Panc1 (cell line): Measurements from ENCODE around the gene ZNF146. TPM values are rescaled to one million over a fixed set of nuclear protein-coding genes. Genes with fewer than 3 reads are reported as not detected.

ENCODE experiments used
- ATAC-seq: fragments of 200-7000 bp; cut with Tn5 transposase; 2 replicates; pipeline ENCODE4 v1.9.1; 2020; ENCODE audit warnings: mild to moderate bottlenecking, moderate library complexity
- Bru-seq: library from RNA; stranded (reverse); fragments of 400-500 nt; gene quantifications from one replicate; lab custom pipeline; 2021; lab: Mats Ljungman, UMichigan
- BruChase-seq, 2 experiments: library from RNA; stranded (reverse); fragments of 400-500 nt; gene quantifications; one replicate each; lab custom pipeline; 2021; lab: Mats Ljungman, UMichigan
- BruUV-seq: library from RNA; stranded (reverse); fragments of 400-500 nt; replicated peaks from 2 replicates; lab custom pipeline; 2021; lab: Mats Ljungman, UMichigan
- CTCF ChIA-PET: fragments of 300-600 bp; sonication (Branson Sonifier 250); formaldehyde crosslinking; loops from one replicate; lab custom pipeline; 2022; ENCODE audit warnings: antibody characterized with exemption; lab: Charles Lee
- POLR2A ChIA-PET: fragments of 300-600 bp; sonication (Branson Sonifier 250); formaldehyde crosslinking; loops from one replicate; lab custom pipeline; 2022; ENCODE audit warnings: antibody characterized with exemption; lab: Charles Lee
- DNase-seq: peaks from one replicate; pipeline ENCODE4 v3.0.0-alpha.2; 2010; ENCODE audit warnings: low read depth, low spot score
- H3K27ac ChIP-seq: 2 replicates; pipeline ENCODE4 v1.5.1; 2011; ENCODE audit warnings: mild to moderate bottlenecking, low read length, inconsistent platforms
- H3K27me3 ChIP-seq: fragments of 200-500 bp; sonication (Bioruptor generic); 2 replicates; pipeline ENCODE4 v1.6.0; 2014; ENCODE audit warnings: low read length, inconsistent platforms; ENCODE audit not compliant: control insufficient read depth, insufficient read depth
- H3K36me3 ChIP-seq: fragments of 200-500 bp; sonication (Bioruptor generic); 2 replicates; pipeline ENCODE4 v1.5.1; 2014; ENCODE audit warnings: inconsistent platforms, mild to moderate bottlenecking, low read length, moderate library complexity; ENCODE audit not compliant: control insufficient read depth, insufficient read depth
- H3K4me1 ChIP-seq: 2 replicates; pipeline ENCODE4 v1.5.1; 2011; ENCODE audit warnings: inconsistent platforms, mild to moderate bottlenecking, low read length, moderate library complexity; ENCODE audit not compliant: control insufficient read depth, insufficient read depth
- H3K4me3 ChIP-seq, 2 experiments: 2 replicates each; pipeline ENCODE4 v1.5.1; 2011 to 2012; ENCODE audit warnings: low read depth in 2 of 2, low read length in 2 of 2, mild to moderate bottlenecking in 2 of 2, inconsistent platforms in 1 of 2, moderate library complexity in 1 of 2
- H3K9me3 ChIP-seq: fragments of 200-500 bp; sonication (Bioruptor generic); 2 replicates; pipeline ENCODE4 v1.5.1; 2014; ENCODE audit warnings: low read depth, mild to moderate bottlenecking, inconsistent platforms, low read length, moderate library complexity; ENCODE audit not compliant: control insufficient read depth, insufficient read depth
- CTCF ChIP-seq: fragments of 450-650 bp; IDR thresholded peaks from 2 replicates; pipeline ENCODE4 v1.5.1; 2017; ENCODE audit warnings: mild to moderate bottlenecking
- POLR2AphosphoS5 ChIP-seq: IDR thresholded peaks from 2 replicates; pipeline ENCODE4 v1.6.1; 2012; ENCODE audit warnings: mild to moderate bottlenecking, low read depth, low read length, moderate library complexity
- SIN3A ChIP-seq: IDR thresholded peaks from 2 replicates; pipeline ENCODE4 v1.6.1; 2012; ENCODE audit warnings: low read depth, mild to moderate bottlenecking, low read length, moderate library complexity, borderline replicate concordance; ENCODE audit not compliant: insufficient read depth
- TCF7L2 ChIP-seq: IDR thresholded peaks from 2 replicates; pipeline ENCODE4 v1.6.1; 2011; ENCODE audit warnings: mild to moderate bottlenecking, low read depth, low read length, inconsistent platforms
- in situ Hi-C: cut with HindIII; loops from 2 replicates; pipeline ENCODE4 v1.10.0; 2016; ENCODE audit warnings: low sequenced_read_pairs, low pct_unique_long_range_greater_than_20kb
- intact Hi-C: fragments of 100-400 bp; cut with micrococcal nuclease; formaldehyde crosslinking; loops from one replicate; pipeline ENCODE4 v1.10.0; 2022; ENCODE audit not compliant: unreplicated experiment
- long read RNA-seq: library from polyadenylated mRNA; unstranded; transcript quantifications from one replicate; pipeline ENCODE4 v2.0.0, GENCODE V29; 2021; ENCODE audit not compliant: unreplicated experiment
- polyA plus RNA-seq: library from polyadenylated mRNA; unstranded; fragments of >200 nt; gene quantifications from one replicate; pipeline ENCODE4 v1.2.1, GENCODE V29; 2012; ENCODE audit warnings: missing spikeins; ENCODE audit not compliant: insufficient read length
- total RNA-seq: library from RNA; stranded (reverse); gene quantifications from one replicate; pipeline ENCODE4 v1.2.1, GENCODE V29; 2021; ENCODE audit not compliant: unreplicated experiment
- TF ChIP-seq, protein P1 (sequence below), 2 experiments: IDR thresholded peaks; 2 replicates each; pipeline ENCODE4 v1.6.1; 2011 to 2012; ENCODE audit warnings: low read depth in 2 of 2, control low read depth in 1 of 2, low read length in 1 of 2, mild to moderate bottlenecking in 1 of 2, moderate library complexity in 1 of 2; ENCODE audit not compliant: insufficient read depth in 1 of 2

ZNF146 gene
- 121 TPM for total RNA-seq
- polyA plus RNA-seq = 66.3 TPM
- percentile 97 among the genes with signal in this experiment for Bru-seq, nascent RNA
- percentile 99 among the genes with signal in this experiment for BruChase-seq, experiment 1, labeled RNA remaining after a 2-hour chase
- percentile 98 among the genes with signal in this experiment for BruChase-seq, experiment 2, labeled RNA remaining after a 6-hour chase
- long read RNA-seq, transcript ZNF146-205 (3 exons, 533 nt) = minor isoform, 29 of 259 reads
- long read RNA-seq, transcript ZNF146-202 (3 exons, 3,780 nt) = minor isoform, 44 of 259 reads
- long read RNA-seq, transcript ZNF146-201 (4 exons, 3,326 nt) = major isoform, 79 of 259 reads
- long read RNA-seq, partial matches to known transcripts = 45 of 259 reads
- long read RNA-seq, other reads (novel, unspliced or antisense) = 62 of 259 reads

- no peaks in the 10 kb centered on the region for H3K27me3 ChIP-seq
- intact Hi-C loops = no loop called here
- H3K4me1 ChIP-seq = peaks cover 5% of the 10 kb centered on the region; the same call in 1 of the 2 replicates
- POLR2A ChIA-PET = interaction anchor here (0.6 to 2.6 kb wide), 5 partner anchors 10 to 1927 kb away, joined by 3 to 11 read pairs (median 3); no protein-coding TSS in a partner anchor
- no peaks in the 10 kb centered on the region for H3K9me3 ChIP-seq
- TF ChIP-seq POLR2AphosphoS5 (peak; percentile 98), TCF7L2 (no peak), CTCF (no peak), SIN3A (peak; percentile 85)
- ATAC-seq = peak; percentile 98
- peak within 1 kb of the TSS; percentile 99 for H3K27ac ChIP-seq
- H3K36me3 ChIP-seq = peaks cover 3% of the 10 kb centered on the region
- in situ Hi-C loops = no loop called here
- no TSS peak for BruUV-seq
- DNase-seq = peak; percentile 98
- CTCF ChIA-PET = interaction anchor here (0.6 kb wide), 2 partner anchors 21 to 431 kb away, joined by 3 read pairs; no protein-coding TSS in a partner anchor
- peak within 1 kb of the TSS; percentile 83 to 99 for H3K4me3 ChIP-seq
These were observed at the start of gene ZNF146, which contains the start of gene ZNF565 for GRCh38 chr19:36214386-36215275. Gene ZNF146 (plus strand): TSS chr19:36215106. CDS start chr19:36236441, 21,335 bp downstream. Gene ZNF565 (minus strand): TSS chr19:36214665. CDS start chr19:36201985, 12,680 bp downstream.

DNA sequence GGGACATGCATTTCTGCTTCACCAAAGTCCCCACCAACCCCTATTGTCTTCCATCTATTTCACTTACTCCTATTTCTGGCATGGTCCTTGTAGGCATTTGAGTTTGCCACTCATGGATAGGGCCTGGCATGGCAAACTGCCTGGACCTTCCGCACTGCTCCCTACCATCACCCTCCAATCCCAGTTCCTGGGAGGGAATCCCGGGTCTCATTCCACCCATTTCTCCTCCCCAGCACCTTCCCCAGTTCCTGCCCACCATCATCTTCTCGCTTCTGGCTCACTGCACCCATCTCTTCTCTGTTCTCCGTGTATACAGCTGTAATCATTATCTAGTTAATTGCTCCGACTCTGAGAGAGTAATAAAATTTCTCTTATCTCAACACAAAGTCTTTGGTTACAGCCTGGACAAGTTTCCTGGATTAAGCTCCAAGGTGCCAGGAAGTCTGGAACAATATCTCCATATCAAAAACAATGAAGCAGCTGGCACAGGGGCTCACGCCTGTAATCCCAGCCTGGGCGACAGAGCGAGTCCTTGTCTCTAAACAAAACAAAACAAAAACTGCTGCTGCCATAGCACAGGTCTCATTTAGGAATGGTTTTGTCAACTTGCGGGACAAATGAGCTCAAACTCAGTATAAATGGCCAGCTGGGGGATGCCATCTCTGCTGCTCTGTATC is 45.7 kb upstream of the ZNF146 start:
- Histone ChIP-seq H3K36me3 (no peaks in the 10 kb centered on the region), H3K27me3 (no peaks in the 10 kb centered on the region), H3K4me3 (no peak overlapping the region), H3K27ac (no peak overlapping the region), H3K9me3 (no peaks in the 10 kb centered on the region), H3K4me1 (0 out of 2 replicates have a peak, but pooled peaks cover 2% of the 10 kb centered on the region)
- intact Hi-C loops (no loop called here), in situ Hi-C loops (no loop called here)
- DNase-seq (no peak), ATAC-seq (no peak; the same call in 1 of the 2 replicates)
- CTCF ChIA-PET = interaction anchor here (0.6 to 1.8 kb wide), 3 partner anchors 18 to 112 kb away, joined by 3 to 7 read pairs (median 3); no protein-coding TSS in a partner anchor
- POLR2A ChIA-PET = no interaction called here
- BruUV-seq = no TSS peak
- no peak for TF ChIP-seq TCF7L2
- TF ChIP-seq SIN3A = no peak

GRCh38 chr19:36172852-36173251 is 42.1 kb upstream of the ZNF146 start:
- BruUV-seq = no TSS peak
- POLR2A ChIA-PET = no interaction called here

More at GRCh38 chr19:36172852-36173251, 42.1 kb upstream of the ZNF146 start:
- intact Hi-C loops (no loop called here), in situ Hi-C loops (no loop called here)
- no peak for ATAC-seq
- 0 out of 2 replicates have a peak, but pooled peaks cover 2% of the 10 kb centered on the region for H3K4me1 ChIP-seq
- H3K36me3 ChIP-seq = no peaks in the 10 kb centered on the region
- CTCF ChIA-PET = no interaction called here
- no peak overlapping the region for H3K4me3 ChIP-seq
- no peak for TF ChIP-seq TCF7L2
- no peak for TF ChIP-seq SIN3A
- TF ChIP-seq, protein P1, sequence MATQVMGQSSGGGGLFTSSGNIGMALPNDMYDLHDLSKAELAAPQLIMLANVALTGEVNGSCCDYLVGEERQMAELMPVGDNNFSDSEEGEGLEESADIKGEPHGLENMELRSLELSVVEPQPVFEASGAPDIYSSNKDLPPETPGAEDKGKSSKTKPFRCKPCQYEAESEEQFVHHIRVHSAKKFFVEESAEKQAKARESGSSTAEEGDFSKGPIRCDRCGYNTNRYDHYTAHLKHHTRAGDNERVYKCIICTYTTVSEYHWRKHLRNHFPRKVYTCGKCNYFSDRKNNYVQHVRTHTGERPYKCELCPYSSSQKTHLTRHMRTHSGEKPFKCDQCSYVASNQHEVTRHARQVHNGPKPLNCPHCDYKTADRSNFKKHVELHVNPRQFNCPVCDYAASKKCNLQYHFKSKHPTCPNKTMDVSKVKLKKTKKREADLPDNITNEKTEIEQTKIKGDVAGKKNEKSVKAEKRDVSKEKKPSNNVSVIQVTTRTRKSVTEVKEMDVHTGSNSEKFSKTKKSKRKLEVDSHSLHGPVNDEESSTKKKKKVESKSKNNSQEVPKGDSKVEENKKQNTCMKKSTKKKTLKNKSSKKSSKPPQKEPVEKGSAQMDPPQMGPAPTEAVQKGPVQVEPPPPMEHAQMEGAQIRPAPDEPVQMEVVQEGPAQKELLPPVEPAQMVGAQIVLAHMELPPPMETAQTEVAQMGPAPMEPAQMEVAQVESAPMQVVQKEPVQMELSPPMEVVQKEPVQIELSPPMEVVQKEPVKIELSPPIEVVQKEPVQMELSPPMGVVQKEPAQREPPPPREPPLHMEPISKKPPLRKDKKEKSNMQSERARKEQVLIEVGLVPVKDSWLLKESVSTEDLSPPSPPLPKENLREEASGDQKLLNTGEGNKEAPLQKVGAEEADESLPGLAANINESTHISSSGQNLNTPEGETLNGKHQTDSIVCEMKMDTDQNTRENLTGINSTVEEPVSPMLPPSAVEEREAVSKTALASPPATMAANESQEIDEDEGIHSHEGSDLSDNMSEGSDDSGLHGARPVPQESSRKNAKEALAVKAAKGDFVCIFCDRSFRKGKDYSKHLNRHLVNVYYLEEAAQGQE (IDR thresholded peaks at IDR 0.05; ENCODE audit: insufficient read depth in 1 of 2, low read depth in 2 of 2, low read length in 1 of 2) = no peak
- TF ChIP-seq CTCF = no peak
- no peak for TF ChIP-seq POLR2AphosphoS5
- no peak for DNase-seq
- no peak overlapping the region for H3K27ac ChIP-seq
- no peaks in the 10 kb centered on the region for H3K9me3 ChIP-seq
- H3K27me3 ChIP-seq = no peaks in the 10 kb centered on the region
